ENCODE measurements around the gene MGAT4B. TPM values are rescaled to one million over a fixed set of nuclear protein-coding genes. Genes with fewer than 3 reads are reported as not detected.

Gene MGAT4B
- total RNA-seq, 2 experiments from 2014 or later: 61.1 to 96.5 TPM

DNA sequence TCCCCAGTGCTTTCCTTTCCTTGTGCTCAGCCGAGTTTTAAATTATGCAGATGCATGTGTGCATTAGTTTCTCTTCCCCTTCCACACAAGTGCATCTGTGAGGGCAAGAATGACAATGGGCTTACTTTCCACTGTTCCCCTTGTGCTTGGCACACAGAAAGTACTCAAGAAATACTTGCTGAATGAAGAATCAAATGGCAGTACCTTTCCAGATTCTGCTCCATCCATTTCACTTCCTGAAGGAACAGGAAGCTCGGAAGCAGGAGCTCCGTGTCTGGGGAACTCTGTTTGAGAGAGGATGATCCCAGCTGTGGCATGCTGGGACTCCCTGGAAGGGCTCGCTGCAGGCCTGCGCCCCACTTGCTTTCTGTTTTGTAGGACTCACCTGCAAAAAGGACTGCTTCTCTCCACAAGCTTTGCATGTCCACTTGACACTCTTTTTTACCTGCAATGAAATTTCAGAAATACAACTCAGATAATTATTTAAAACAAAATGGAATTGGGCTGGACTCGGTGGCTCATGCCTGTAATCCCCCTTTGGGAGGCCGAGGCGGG, 46.4 kb upstream of the MGAT4B start:
- TF ChIP-seq, protein P1, sequence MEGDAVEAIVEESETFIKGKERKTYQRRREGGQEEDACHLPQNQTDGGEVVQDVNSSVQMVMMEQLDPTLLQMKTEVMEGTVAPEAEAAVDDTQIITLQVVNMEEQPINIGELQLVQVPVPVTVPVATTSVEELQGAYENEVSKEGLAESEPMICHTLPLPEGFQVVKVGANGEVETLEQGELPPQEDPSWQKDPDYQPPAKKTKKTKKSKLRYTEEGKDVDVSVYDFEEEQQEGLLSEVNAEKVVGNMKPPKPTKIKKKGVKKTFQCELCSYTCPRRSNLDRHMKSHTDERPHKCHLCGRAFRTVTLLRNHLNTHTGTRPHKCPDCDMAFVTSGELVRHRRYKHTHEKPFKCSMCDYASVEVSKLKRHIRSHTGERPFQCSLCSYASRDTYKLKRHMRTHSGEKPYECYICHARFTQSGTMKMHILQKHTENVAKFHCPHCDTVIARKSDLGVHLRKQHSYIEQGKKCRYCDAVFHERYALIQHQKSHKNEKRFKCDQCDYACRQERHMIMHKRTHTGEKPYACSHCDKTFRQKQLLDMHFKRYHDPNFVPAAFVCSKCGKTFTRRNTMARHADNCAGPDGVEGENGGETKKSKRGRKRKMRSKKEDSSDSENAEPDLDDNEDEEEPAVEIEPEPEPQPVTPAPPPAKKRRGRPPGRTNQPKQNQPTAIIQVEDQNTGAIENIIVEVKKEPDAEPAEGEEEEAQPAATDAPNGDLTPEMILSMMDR (conservative IDR thresholded peaks at IDR 0.05; ENCODE audit: low read length): no peak
- no peak for TF ChIP-seq EZH2phosphoT487 (IDR thresholded peaks at IDR 0.05; ENCODE audit: borderline replicate concordance, low read depth, low read length)
- intact Hi-C loops (cut with micrococcal nuclease; ENCODE audit: unreplicated experiment): loop anchor here (2.0 kb wide), 1 partner anchor 46 kb away; the partner anchor contains the start of gene MGAT4B
- peak overlapping the region; percentile 51 for H3K4me3 ChIP-seq (ENCODE audit: low read depth, low read length, poor library complexity, severe bottlenecking)
- H3K36me3 ChIP-seq (ENCODE audit: insufficient read depth, low read length): peaks cover 56% of the 10 kb centered on the region
- ChIA-PET CTCF (ENCODE audit: unreplicated experiment) (no interaction called here), POLR2A (interaction anchor here (0.6 to 1.0 kb wide), 2 partner anchors 14 to 40 kb away, joined by 4 to 7 read pairs; no protein-coding TSS in a partner anchor)
- peak overlapping the region; percentile 78 for H3K4me2 ChIP-seq (ENCODE audit: low read length)
- peak overlapping the region; percentile 45; the same call in 1 of the 2 replicates for H2AFZ ChIP-seq (ENCODE audit: low read length)
- H3K9me2 ChIP-seq (ENCODE audit: insufficient read depth, low read length): no peaks in the 10 kb centered on the region
- H3K79me2 ChIP-seq (ENCODE audit: insufficient read depth, low read depth, low read length): peaks cover 35% of the 10 kb centered on the region; the same call in 1 of the 2 replicates
- DNase-seq (ENCODE audit: low spot score): peak; percentile 84
- peaks cover 38% of the 10 kb centered on the region for H3K4me1 ChIP-seq (ENCODE audit: insufficient read depth, low read length, poor library complexity, severe bottlenecking)
- no peaks in the 10 kb centered on the region for H3K9me3 ChIP-seq (ENCODE audit: low read length)
- H4K20me1 ChIP-seq (ENCODE audit: insufficient read depth, low read length): no peaks in the 10 kb centered on the region
- BruUV-seq (replicated peaks): no TSS peak
- H3K27ac ChIP-seq (ENCODE audit: low read depth, low read length, poor library complexity, severe bottlenecking): peak overlapping the region; percentile 86

DNA sequence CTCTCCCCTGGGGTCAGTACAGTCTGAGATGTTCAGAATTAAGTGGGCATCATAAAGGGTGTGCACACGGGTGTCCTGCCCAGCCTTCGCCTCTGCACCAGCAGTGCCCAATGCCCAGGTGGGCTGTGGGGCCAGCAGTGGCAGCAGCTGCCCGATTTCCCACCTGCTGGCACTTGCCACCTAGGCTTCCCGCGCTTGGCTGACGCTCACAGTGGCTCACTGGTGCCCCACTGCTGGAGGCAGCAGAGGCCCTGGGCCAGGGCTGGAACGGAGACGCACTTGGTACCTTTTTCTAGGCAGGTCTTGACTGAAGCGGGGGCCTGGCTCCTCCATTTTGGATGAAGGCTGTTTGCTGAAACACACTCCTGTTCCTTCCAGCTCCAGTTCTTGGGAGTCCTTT, 35.0 kb upstream of the MGAT4B start:
- ChIA-PET POLR2A (no interaction called here), CTCF (ENCODE audit: unreplicated experiment) (no interaction called here)
- Histone ChIP-seq H4K20me1 (ENCODE audit: insufficient read depth, low read length) (no peaks in the 10 kb centered on the region), H3K4me1 (ENCODE audit: insufficient read depth, low read length, poor library complexity, severe bottlenecking) (no peaks in the 10 kb centered on the region), H3K9me2 (ENCODE audit: insufficient read depth, low read length) (no peaks in the 10 kb centered on the region), H3K4me3 (ENCODE audit: low read depth, low read length, poor library complexity, severe bottlenecking) (no peak overlapping the region), H2AFZ (ENCODE audit: low read length) (no peak overlapping the region), H3K9me3 (ENCODE audit: low read length) (peaks cover 8% of the 10 kb centered on the region; the same call in 1 of the 2 replicates), H3K27ac (ENCODE audit: low read depth, low read length, poor library complexity, severe bottlenecking) (no peak overlapping the region), H3K4me2 (ENCODE audit: low read length) (no peak overlapping the region), H3K36me3 (ENCODE audit: insufficient read depth, low read length) (peaks cover 90% of the 10 kb centered on the region), H3K79me2 (ENCODE audit: insufficient read depth, low read depth, low read length) (no peaks in the 10 kb centered on the region)
- no TSS peak for BruUV-seq (replicated peaks)
- TF ChIP-seq, protein P1 (conservative IDR thresholded peaks at IDR 0.05; ENCODE audit: low read length): no peak
- no peak for TF ChIP-seq EZH2phosphoT487 (IDR thresholded peaks at IDR 0.05; ENCODE audit: borderline replicate concordance, low read depth, low read length)
- intact Hi-C loops (cut with micrococcal nuclease; ENCODE audit: unreplicated experiment): no loop called here
- DNase-seq (ENCODE audit: low spot score): no peak

DNA sequence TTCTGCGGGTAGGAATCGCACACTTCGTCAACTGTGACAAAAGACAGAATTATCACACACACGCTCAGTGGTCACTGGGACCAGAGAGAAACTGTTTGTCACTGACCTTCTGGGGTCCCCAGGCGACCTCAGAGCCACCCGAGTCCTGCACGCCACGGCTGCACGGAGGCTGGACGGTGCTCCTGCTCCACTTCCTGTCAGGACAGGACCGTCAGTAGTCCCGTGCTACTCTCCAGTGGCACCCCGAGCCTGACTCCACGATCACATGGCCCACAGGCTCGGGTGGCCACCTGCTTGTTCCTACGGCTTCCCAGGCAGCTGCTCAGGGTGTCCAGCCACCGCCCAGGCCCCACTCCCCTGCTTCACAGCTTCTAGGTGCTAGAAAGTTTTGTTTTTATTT, 34.1 kb upstream of the MGAT4B start:
- Histone ChIP-seq H3K4me2 (ENCODE audit: low read length) (no peak overlapping the region), H3K36me3 (ENCODE audit: insufficient read depth, low read length) (peaks cover 90% of the 10 kb centered on the region), H3K9me2 (ENCODE audit: insufficient read depth, low read length) (no peaks in the 10 kb centered on the region), H3K4me3 (ENCODE audit: low read depth, low read length, poor library complexity, severe bottlenecking) (no peak overlapping the region), H3K9me3 (ENCODE audit: low read length) (peaks cover 8% of the 10 kb centered on the region; the same call in 1 of the 2 replicates), H3K27ac (ENCODE audit: low read depth, low read length, poor library complexity, severe bottlenecking) (no peak overlapping the region), H3K4me1 (ENCODE audit: insufficient read depth, low read length, poor library complexity, severe bottlenecking) (no peaks in the 10 kb centered on the region), H3K79me2 (ENCODE audit: insufficient read depth, low read depth, low read length) (no peaks in the 10 kb centered on the region), H4K20me1 (ENCODE audit: insufficient read depth, low read length) (no peaks in the 10 kb centered on the region), H2AFZ (ENCODE audit: low read length) (no peak overlapping the region)
- TF ChIP-seq, protein P1 (conservative IDR thresholded peaks at IDR 0.05; ENCODE audit: low read length): no peak
- no peak for TF ChIP-seq EZH2phosphoT487 (IDR thresholded peaks at IDR 0.05; ENCODE audit: borderline replicate concordance, low read depth, low read length)
- no TSS peak for BruUV-seq (replicated peaks)
- intact Hi-C loops (cut with micrococcal nuclease; ENCODE audit: unreplicated experiment): no loop called here
- no peak for DNase-seq (ENCODE audit: low spot score)
- CTCF ChIA-PET (ENCODE audit: unreplicated experiment): no interaction called here
- POLR2A ChIA-PET: no interaction called here
